ENCODE measurements around the gene ITGB5.

DNA sequence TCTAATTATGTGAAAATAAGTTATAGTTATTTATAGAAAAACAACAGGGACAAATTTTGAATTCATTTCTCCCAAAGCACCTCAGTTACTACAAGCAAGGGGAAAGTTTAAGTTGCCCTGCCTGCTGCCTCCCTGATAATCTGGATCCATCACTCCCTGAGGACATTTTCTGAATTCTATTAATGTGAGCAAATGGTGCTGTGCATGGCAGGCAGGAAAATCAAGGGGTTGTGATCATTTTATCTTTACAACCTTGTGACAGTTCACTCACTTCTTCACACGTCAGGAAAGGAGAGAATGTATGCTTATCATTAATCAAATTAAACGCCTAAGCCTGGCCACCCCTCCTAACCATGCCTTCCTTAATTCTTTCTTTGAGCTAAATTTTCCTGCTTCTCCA is 39.3 kb downstream of the ITGB5 start:
- TF ChIP-seq, protein P1, sequence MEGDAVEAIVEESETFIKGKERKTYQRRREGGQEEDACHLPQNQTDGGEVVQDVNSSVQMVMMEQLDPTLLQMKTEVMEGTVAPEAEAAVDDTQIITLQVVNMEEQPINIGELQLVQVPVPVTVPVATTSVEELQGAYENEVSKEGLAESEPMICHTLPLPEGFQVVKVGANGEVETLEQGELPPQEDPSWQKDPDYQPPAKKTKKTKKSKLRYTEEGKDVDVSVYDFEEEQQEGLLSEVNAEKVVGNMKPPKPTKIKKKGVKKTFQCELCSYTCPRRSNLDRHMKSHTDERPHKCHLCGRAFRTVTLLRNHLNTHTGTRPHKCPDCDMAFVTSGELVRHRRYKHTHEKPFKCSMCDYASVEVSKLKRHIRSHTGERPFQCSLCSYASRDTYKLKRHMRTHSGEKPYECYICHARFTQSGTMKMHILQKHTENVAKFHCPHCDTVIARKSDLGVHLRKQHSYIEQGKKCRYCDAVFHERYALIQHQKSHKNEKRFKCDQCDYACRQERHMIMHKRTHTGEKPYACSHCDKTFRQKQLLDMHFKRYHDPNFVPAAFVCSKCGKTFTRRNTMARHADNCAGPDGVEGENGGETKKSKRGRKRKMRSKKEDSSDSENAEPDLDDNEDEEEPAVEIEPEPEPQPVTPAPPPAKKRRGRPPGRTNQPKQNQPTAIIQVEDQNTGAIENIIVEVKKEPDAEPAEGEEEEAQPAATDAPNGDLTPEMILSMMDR (IDR thresholded peaks at IDR 0.05) = no peak
- no peak for TF ChIP-seq ZFX (IDR thresholded peaks at IDR 0.05; ENCODE audit: borderline replicate concordance)
